Liver (tissue), 3 donors: ENCODE measurements around the gene CSN3.

Experiments used
- EGR1 ChIP-seq, 2 donors: IDR thresholded peaks; 2 replicates each; pipeline ENCODE4 v1.6.1; 2016 to 2018; ENCODE audit warnings: antibody characterized with exemption in 2 of 2, low read depth in 2 of 2
- FOXA2 ChIP-seq: IDR thresholded peaks from 2 replicates; pipeline ENCODE4 v1.6.1; 2016; ENCODE audit warnings: antibody characterized with exemption
- GABPA ChIP-seq, 2 donors: IDR thresholded peaks in 1 of 2; conservative IDR thresholded peaks in 1 of 2; 2 replicates each; pipeline ENCODE4 v1.6.1; 2016; ENCODE audit warnings: antibody characterized with exemption in 2 of 2, mild to moderate bottlenecking in 1 of 2, moderate library complexity in 1 of 2
- RAD21 ChIP-seq, 2 donors: IDR thresholded peaks; 2 replicates each; pipeline ENCODE4 v1.6.1; 2016; ENCODE audit warnings: antibody characterized with exemption in 2 of 2, mild to moderate bottlenecking in 2 of 2
- SP1 ChIP-seq: IDR thresholded peaks from 2 replicates; pipeline ENCODE4 v1.6.1; 2018; ENCODE audit warnings: antibody characterized with exemption, mild to moderate bottlenecking
- TAF1 ChIP-seq: conservative IDR thresholded peaks from 2 replicates; pipeline ENCODE4 v1.6.1; 2016; ENCODE audit warnings: antibody characterized with exemption, mild to moderate bottlenecking
- TF ChIP-seq, protein P1 (sequence below): fragments of 150-350 bp; IDR thresholded peaks from 2 replicates; pipeline ENCODE4 v1.5.1; 2017; ENCODE audit warnings: improper control_type of control experiment, low read depth, low read length; ENCODE audit not compliant: missing input control
- TF ChIP-seq, protein P2 (sequence below): IDR thresholded peaks from 2 replicates; pipeline ENCODE4 v1.6.1; 2016; ENCODE audit warnings: antibody characterized with exemption
- TF ChIP-seq, protein P3 (sequence below): IDR thresholded peaks from 2 replicates; pipeline ENCODE4 v1.6.1; 2016; ENCODE audit warnings: antibody characterized with exemption
- donor health status: healthy.
- donor health status: healthy.

DNA sequence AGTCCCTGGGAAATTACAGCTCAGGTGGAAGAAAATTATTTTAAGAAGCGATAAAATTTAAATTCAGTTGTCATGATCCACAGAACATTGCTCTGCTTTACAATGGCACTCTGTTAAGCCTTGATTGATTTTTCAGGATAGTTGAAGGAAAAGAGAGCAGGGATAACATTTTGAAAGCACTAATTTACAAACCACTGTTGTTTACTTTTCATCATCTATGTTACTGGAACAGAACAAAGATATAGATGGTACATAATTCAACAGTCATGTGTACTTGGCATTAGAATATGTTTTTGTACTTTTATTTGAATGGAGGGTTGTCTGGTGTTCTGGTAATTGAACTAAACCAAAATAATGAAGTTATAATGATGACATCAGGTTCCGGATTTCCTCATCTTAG is 49.5 kb upstream of the CSN3 start:
- TF ChIP-seq, protein P1, sequence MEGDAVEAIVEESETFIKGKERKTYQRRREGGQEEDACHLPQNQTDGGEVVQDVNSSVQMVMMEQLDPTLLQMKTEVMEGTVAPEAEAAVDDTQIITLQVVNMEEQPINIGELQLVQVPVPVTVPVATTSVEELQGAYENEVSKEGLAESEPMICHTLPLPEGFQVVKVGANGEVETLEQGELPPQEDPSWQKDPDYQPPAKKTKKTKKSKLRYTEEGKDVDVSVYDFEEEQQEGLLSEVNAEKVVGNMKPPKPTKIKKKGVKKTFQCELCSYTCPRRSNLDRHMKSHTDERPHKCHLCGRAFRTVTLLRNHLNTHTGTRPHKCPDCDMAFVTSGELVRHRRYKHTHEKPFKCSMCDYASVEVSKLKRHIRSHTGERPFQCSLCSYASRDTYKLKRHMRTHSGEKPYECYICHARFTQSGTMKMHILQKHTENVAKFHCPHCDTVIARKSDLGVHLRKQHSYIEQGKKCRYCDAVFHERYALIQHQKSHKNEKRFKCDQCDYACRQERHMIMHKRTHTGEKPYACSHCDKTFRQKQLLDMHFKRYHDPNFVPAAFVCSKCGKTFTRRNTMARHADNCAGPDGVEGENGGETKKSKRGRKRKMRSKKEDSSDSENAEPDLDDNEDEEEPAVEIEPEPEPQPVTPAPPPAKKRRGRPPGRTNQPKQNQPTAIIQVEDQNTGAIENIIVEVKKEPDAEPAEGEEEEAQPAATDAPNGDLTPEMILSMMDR = no peak
- TF ChIP-seq, protein P2, sequence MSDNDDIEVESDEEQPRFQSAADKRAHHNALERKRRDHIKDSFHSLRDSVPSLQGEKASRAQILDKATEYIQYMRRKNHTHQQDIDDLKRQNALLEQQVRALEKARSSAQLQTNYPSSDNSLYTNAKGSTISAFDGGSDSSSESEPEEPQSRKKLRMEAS = no peak
- TF ChIP-seq RAD21 (IDR thresholded peaks at IDR 0.05) = no peak
- TF ChIP-seq, protein P3, sequence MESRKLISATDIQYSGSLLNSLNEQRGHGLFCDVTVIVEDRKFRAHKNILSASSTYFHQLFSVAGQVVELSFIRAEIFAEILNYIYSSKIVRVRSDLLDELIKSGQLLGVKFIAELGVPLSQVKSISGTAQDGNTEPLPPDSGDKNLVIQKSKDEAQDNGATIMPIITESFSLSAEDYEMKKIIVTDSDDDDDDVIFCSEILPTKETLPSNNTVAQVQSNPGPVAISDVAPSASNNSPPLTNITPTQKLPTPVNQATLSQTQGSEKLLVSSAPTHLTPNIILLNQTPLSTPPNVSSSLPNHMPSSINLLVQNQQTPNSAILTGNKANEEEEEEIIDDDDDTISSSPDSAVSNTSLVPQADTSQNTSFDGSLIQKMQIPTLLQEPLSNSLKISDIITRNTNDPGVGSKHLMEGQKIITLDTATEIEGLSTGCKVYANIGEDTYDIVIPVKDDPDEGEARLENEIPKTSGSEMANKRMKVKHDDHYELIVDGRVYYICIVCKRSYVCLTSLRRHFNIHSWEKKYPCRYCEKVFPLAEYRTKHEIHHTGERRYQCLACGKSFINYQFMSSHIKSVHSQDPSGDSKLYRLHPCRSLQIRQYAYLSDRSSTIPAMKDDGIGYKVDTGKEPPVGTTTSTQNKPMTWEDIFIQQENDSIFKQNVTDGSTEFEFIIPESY = no peak
- no peak for TF ChIP-seq EGR1 (IDR thresholded peaks at IDR 0.05; ENCODE audit: low read depth in 2 of 2)
- TF ChIP-seq SP1 = no peak
- TF ChIP-seq GABPA (IDR thresholded peaks at IDR 0.05 in 1 of 2, conservative IDR thresholded peaks at IDR 0.05 in 1 of 2) = no peak
- no peak for TF ChIP-seq TAF1
- TF ChIP-seq FOXA2 = peak; percentile 15
